ENCODE data around the gene PEAK1.
"Not testable (repeated sequence)": the region's sequence is repeated elsewhere in the genome, so short reads cannot be mapped to it uniquely, and the experiment has no call there.

The PEAK1 gene

DNA sequence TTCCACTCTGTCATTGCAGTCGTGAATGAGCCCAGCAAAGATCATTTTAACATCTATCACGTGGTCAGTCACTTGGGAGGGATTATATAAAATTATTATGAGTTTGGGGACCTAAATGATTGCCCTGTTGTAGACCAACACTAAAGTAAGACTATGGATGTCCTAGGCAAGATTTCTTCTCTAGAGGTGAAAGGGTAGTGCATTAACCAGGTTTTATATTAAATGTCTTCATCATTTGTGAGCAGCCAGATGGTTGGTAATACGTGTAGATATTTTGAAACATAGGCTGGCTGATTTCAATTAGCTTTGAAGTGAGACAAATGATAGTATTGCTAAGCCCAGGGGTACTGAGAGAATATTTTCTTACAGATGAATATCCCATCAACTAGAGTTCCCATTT lies 198.7 kb downstream of the PEAK1 start:
- no peak for DNase-seq

DNA sequence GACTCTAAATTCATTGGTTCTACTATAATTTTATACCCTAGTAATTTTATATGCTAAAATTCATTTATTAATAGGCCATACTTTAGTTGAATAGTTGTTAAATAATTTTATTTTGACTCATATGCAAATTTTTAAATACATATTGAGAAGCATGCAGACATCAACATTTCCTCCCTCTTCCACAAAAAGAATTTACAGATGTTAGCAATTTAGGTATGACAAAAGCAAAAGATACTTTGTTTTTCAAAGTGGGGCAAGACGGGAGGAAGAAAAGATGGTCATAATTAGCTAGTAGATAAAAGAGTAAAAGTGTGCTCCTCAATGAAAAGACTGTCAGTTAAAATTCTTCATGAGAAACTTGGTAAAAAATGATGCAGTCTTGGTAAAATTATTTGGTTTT lies 200.1 kb downstream of the PEAK1 start:
- no peak for DNase-seq

GRCh38 chr15:77209221-77209620 lies 210.7 kb downstream of the PEAK1 start:
- DNase-seq = no peak

GRCh38 chr15:77208241-77208640 lies 211.7 kb downstream of the PEAK1 start:
- no peak for DNase-seq

DNA sequence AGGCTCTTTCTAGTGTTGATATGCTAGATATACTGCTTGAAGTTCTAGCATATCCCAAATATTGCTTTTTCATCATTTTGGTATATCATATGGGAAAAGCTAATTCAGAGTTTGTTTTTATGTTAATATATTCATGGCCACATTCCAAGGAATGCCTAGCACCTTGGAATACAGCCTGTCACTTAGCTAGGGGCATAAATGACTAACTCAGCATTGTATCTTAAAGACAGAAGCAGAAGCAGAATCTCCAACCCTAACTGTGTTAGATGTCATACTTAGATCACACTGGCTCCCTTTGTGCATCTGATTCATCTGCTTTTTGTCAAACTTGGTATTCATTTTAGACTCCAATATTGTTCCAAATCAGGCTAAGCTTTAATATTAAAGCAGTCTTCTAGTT lies 218.2 kb downstream of the PEAK1 start:
- DNase-seq = no peak

GRCh38 chr15:77196381-77196780 lies 223.5 kb downstream of the PEAK1 start:
- DNase-seq = no peak

DNA sequence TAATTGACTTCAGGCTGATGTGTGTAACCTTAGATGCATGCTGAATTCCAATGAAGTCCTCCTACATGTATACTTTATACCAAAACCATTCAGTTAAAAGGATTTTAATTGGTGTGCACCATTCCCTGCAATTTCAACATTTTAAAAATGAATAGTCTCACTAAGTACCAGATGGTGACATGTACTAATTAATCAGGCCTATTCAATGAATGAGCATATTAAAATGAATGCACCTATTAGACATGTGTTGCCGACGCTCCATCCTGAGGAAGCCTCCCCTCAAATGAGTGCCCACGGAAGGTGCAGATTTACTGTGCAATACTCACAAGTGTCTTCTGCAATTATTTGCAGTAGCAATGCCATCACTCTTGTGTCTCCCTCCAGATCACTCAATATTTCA lies 224.3 kb downstream of the PEAK1 start:
- no peak for DNase-seq

DNA sequence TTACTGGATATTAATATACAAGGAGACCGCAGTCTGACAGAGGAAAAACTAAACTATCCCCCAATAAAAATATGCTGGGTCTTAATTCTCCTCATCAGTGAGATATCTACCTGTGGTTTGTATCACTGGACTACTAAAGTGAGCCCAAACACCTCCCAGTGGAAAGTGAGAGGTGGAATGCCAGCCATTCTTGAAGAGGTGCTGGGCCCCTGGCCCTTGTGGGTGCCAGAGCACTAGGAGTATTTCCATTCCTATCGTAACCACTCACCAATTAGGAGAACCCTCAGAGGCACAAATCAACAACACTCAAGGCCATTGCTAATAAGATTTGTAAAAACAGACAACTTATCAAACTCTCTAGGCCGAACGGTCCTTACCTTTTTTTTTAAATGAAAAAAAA lies 227.5 kb downstream of the PEAK1 start:
- DNase-seq = no peak

DNA sequence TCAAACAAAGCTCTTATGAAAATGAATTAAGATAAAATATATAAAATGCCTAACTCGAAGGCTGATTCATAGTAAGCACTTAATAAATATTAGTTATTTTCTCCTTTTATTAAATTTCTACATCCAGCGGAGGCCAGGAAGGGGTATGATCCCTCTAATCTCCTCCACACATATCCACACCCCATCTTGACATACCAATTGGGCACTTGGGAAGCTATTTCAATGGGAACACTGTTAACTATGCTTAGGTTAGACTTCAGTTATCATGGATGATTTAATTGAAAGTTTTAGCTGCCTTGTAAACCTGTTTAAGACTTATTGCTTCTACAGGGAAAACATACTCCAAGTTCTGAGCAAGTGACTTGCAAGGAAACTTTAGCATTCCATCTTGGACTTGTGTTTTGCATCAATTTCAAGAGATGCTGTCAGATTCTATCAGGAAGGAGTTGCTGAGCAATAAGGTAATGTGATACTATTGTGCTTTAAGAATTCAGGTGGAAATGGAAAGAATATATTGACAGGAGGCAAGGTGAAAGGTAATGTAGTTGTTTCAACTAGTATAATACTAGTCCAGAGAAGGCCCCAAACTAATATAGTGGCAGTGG lies 228.6 kb downstream of the PEAK1 start:
- no peak for DNase-seq

DNA sequence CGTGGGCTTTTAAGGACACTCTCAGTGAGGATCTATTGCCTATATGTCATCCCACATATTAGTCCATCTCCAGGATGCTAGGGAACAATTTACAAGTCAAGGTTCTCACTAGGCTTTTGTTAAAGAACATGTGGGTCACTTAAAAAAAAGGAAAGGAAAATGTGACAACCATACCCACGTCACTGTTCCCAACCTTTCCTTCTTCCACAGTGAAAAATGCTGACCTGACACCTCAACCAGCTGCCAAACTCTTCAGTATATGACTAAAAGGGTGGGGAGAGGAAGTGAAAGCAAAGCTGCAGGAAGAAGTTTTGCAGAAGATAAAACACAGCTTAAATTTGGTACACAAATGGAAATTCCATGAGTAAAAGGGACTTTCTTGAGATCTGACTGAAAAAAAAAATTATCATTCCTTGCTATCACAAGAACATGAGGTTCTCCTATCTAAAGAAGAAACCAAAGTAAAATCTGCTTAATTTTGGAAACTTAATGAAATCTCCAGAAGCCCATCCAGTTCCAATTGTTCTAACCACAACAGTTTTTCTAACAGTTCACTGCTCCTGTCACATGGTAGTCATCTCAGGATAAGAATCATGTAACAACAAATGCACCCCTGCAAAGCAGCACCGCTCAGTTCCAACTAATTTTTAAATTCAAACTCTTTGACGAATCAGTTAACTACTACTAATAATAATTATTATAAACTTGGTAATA lies 232.0 kb downstream of the PEAK1 start:
- no peak for DNase-seq

- no peak for DNase-seq
Measured at GRCh38 chr15:77186594-77187011, 233.3 kb downstream of the PEAK1 start.

GRCh38 chr15:77185242-77185785 lies 234.6 kb downstream of the PEAK1 start:
- DNase-seq = no peak

DNA sequence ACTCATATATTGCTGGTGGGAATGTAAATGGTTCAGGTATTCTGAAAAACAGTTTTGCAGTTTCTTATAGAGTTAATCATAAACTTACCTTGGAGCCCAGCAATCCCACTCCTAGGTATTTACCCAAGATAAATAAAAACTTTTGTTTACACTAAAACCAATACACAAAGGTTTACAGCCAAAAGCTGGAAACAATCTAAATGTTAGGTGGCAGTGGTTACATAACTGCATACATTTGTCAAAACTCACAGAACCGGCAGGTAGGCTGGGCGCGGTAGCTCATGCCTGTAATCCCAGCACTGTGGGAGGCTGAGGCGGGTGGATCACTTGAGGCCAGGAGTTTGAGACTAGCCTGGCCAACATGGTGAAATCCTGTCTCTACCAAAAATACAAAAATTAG lies 235.6 kb downstream of the PEAK1 start:
- DNase-seq = not testable (repeated sequence)

DNA sequence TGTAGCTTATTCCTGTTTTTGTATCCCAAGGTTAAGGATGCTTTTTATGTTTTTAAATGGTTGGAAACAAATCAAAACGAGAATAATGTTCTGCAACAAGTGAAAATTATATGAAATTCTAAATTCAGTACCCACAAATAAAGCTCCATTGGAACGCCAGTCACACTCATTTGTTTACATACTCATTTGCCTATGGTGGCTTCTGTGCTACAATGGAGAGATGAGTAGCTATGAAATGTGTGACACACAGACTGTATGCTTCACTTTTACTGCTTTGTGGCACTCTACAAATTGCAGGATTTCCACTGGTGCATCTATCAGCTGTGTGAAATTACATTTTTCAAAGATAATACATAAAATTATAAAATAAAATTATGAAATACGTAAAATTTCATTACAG lies 236.8 kb downstream of the PEAK1 start:
- no peak for DNase-seq

GRCh38 chr15:77181305-77182074 lies 238.4 kb downstream of the PEAK1 start:
- no peak for DNase-seq

DNA sequence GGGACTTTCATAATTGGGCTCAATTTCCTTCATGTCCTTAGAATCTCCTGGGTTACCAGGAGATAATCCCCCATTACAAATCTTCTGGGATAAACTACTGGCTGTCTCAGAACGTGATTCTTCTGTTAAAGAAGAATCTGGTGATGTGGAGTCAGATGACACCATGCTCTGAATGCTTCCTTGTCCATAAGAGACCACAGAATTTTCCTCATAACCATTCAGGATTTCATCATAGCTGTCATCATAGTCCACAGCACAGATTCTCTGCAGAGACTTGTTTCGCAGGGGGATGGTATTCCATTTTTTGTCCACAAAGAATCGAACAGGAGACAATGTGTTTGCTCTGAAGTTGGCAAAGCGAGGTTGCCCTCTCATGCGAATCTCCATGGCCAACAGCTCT lies 239.1 kb downstream of the PEAK1 start:
- DNase-seq = no peak

- DNase-seq = no peak
Measured at GRCh38 chr15:77180270-77180669, 239.6 kb downstream of the PEAK1 start.

DNA sequence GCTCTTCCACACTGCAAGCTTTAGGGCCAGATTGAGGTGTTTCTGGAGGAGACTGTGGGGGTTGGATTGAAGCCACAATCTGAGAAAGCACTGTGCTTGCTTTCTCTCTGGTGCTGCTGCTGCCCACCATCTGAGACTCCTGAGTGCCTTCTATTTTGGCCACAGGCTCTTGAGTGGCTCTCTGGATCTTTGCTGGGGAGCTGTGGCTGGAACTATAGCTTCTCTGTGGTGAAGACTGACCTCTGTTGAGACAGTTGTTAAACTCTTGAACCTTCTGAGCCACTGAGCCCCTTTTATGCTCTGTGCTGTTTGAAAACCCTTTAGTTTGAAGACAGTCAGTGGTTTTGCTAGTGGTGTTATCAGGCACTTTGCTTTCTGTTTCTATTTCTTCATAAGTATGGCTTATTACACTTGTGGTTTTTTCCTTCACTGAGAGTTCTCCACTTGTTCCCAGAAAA lies 240.3 kb downstream of the PEAK1 start:
- DNase-seq = no peak

DNA sequence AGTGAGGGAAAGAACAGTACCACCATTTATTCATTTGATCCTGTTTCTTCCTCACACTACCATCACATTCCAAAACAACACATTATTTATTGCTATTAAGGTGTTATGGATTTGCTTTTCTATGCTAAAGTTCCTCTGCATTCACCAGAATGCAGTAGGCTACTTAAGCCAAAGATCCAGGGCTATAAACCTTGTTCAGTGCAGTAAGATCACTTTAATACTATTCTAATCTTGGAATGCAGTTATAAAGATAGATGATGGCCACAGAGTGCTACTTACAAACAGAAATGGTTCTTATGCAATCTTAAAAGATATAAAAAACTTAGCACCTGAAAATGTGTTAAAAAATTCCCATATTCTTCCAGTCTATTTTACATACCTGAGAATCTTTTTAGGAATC lies 241.5 kb downstream of the PEAK1 start:
- no peak for DNase-seq

DNA sequence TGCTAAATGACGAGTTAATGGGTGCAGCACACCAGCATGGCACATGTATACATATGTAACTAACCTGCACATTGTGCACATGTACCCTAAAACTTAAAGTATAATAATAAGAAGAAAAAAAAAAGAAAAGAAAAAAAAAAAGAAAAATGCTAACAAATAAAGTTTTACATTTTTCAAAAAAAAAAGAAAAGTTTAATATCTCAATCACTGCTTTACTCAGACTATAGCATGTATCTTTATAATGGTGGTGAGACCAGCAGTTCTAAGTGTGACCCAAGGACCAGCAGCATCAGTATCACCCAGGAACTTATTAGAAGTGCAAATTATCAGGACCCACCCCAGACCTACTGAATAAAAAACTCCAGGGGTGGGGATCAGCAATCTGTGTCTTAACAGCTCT lies 243.8 kb downstream of the PEAK1 start:
- not testable (repeated sequence) for DNase-seq

DNA sequence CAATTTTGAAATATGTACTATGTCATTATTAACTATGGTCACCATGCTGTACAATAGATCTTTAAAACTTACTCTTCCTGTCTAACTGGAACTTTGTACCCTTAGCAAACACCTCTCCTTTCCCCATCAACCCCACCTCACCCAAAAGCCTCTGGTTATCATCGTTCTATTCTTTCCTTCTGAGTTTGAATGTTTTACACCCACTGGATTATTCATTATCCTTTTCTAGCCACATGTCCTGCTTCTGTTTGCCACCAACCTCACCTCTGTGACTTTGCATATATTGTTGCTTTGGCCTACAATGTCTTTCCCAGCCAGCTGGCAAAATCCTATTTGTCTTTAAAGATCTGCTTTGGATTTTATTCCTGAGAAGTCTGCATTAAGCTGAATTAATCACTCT lies 246.4 kb downstream of the PEAK1 start:
- DNase-seq = no peak

DNA sequence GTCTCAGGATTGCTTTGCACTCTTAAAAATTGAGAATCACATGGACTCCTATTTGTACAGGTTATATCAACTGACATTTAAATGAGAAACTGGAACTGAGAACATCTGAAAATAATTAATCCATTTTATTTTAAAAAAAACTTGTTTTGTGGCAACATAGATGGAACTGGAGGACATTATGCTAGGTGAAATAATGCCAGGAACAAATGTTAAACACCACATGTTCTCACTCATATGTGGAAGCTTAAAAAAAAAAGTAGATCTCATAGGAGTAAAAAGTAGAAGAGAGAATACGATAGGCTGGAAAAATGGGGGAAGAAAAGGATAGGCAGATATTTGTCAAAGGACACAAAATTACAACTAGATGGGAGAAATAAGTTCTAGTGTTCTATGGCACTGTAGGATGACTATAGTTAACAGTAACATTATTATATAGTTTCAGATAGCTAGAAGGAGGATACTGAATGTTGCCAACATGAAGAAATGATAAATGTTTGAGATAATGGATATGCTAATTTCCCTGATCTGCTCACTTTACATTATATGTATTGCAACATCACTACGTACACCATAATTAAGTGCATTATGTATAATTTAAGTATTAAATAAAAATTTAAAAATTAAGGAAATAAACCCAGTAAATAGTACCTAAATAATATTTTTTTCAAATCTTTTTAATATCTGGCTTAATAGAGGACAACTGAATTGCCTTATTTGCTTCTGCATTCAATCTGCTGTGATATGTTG lies 248.5 kb downstream of the PEAK1 start:
- DNase-seq = no peak

- no peak for DNase-seq
Measured at GRCh38 chr15:77168616-77169015, 251.3 kb downstream of the PEAK1 start.

Data from NCI-H1105 (cell line).